B cell (primary cell): ENCODE measurements around the gene BCL2. TPM values are rescaled to one million over a fixed set of nuclear protein-coding genes. Genes with fewer than 3 reads are reported as not detected.
A peak's percentile ranks its signal among the peaks of the same experiment; 100 is the strongest.

Experiments
- ATAC-seq: fragments of 200-7000 bp; cut with Tn5 transposase; one replicate; pipeline ENCODE4 v1.10.0; 2021; ENCODE audit warnings: low read depth, mild to moderate bottlenecking, moderate number of reproducible peaks, moderate library complexity
- CTCF ChIA-PET: fragments of 350-600 bp; sonication (Branson Sonifier 250); formaldehyde crosslinking; loops from one replicate; lab custom pipeline; 2021; ENCODE audit warnings: antibody characterized with exemption, inconsistent platforms; lab: Charles Lee
- POLR2A ChIA-PET: fragments of 350-600 bp; sonication (Branson Sonifier 250); formaldehyde crosslinking; loops from one replicate; lab custom pipeline; 2021; ENCODE audit warnings: antibody characterized with exemption; lab: Charles Lee
- DNase-seq: peaks from one replicate; pipeline ENCODE4 v3.0.0; 2013
- H2AFZ ChIP-seq: 2 replicates; pipeline ENCODE4 v1.6.1; 2012; ENCODE audit warnings: mild to moderate bottlenecking, low read depth, low read length; ENCODE audit not compliant: insufficient read depth, poor library complexity, severe bottlenecking
- H3K27ac ChIP-seq, 2 donors: 1 replicate in 1 of 2; 2 replicates in 1 of 2; pipeline ENCODE4 v1.5.1; 2012 to 2013; ENCODE audit warnings: low read length in 2 of 2, mild to moderate bottlenecking in 2 of 2, moderate library complexity in 1 of 2
- H3K27me3 ChIP-seq, 4 experiments: fragments of 200-600 bp in 1 of 4; sonication (generic) in 1 of 4; replicated peaks in 1 of 4; 1 replicate in 2 of 4; 2 replicates in 2 of 4; pipeline versions ENCODE4 v1.6.1 to v1.7.0; 2013 to 2016; ENCODE audit warnings: low read length in 3 of 4, mild to moderate bottlenecking in 2 of 4, mixed read lengths in 1 of 4, moderate library complexity in 1 of 4; ENCODE audit not compliant: insufficient read depth in 4 of 4, control insufficient read depth in 3 of 4; ENCODE audit errors: control extremely low read depth in 1 of 4
- H3K36me3 ChIP-seq, 2 experiments: replicated peaks in 1 of 2; 1 replicate in 1 of 2; 2 replicates in 1 of 2; pipeline versions ENCODE4 v1.6.1 to v1.7.1; 2013; ENCODE audit warnings: low read length in 1 of 2; ENCODE audit not compliant: insufficient read depth in 2 of 2, control insufficient read depth in 1 of 2; ENCODE audit errors: control extremely low read depth in 1 of 2, extremely low read depth in 1 of 2
- H3K4me1 ChIP-seq, 2 donors: fragments of 200-600 bp in 1 of 2; sonication (generic) in 1 of 2; 1 replicate in 1 of 2; 2 replicates in 1 of 2; pipeline versions ENCODE4 v1.5.1 to v1.6.1; 2013 to 2017; ENCODE audit warnings: low read length in 2 of 2; ENCODE audit not compliant: control insufficient read depth in 2 of 2, insufficient read depth in 2 of 2
- H3K4me2 ChIP-seq: replicated peaks from 2 replicates; pipeline ENCODE3; 2012; ENCODE audit warnings: mild to moderate bottlenecking, low read depth, low read length; ENCODE audit not compliant: poor library complexity, severe bottlenecking
- H3K4me3 ChIP-seq, 5 experiments: fragments of 200-600 bp in 1 of 5; sonication (generic) in 1 of 5; 1 replicate in 3 of 5; 2 replicates in 2 of 5; pipeline versions ENCODE4 v1.5.1 to v1.7.0; 2011 to 2016; ENCODE audit warnings: low read length in 4 of 5, mild to moderate bottlenecking in 4 of 5, low read depth in 2 of 5, control low read depth in 1 of 5, moderate library complexity in 1 of 5; ENCODE audit not compliant: insufficient read depth in 1 of 5; ENCODE audit errors: control extremely low read depth in 1 of 5, extremely low read depth in 1 of 5
- H3K79me2 ChIP-seq: fragments of 200-600 bp; sonication (generic); one replicate; pipeline ENCODE4 v1.6.0; 2016; ENCODE audit warnings: low read length; ENCODE audit not compliant: control insufficient read depth, insufficient read depth
- H3K9ac ChIP-seq: fragments of 200-600 bp; sonication (generic); 2 replicates; pipeline ENCODE4 v1.6.1; 2017; ENCODE audit warnings: mild to moderate bottlenecking, low read length, moderate library complexity
- H3K9me3 ChIP-seq, 3 donors: one replicate each; pipeline versions ENCODE4 v1.6.1 to v1.7.1; 2013; ENCODE audit warnings: low read length in 2 of 3; ENCODE audit not compliant: control insufficient read depth in 2 of 3, insufficient read depth in 1 of 3; ENCODE audit errors: control extremely low read depth in 1 of 3
- H4K20me1 ChIP-seq: 2 replicates; pipeline ENCODE4 v1.6.0; 2012; ENCODE audit warnings: mild to moderate bottlenecking, low read length; ENCODE audit not compliant: insufficient read depth, control insufficient read depth, poor library complexity, severe bottlenecking
- H3K27ac Mint-ChIP-seq: one replicate; pipeline ENCODE4 v1.8.0; 2021; ENCODE audit warnings: mixed read lengths
- H3K27me3 Mint-ChIP-seq: one replicate; pipeline ENCODE4 v1.8.0; 2021; ENCODE audit warnings: mixed read lengths
- H3K4me1 Mint-ChIP-seq: one replicate; pipeline ENCODE4 v1.8.0; 2021; ENCODE audit warnings: mixed read lengths
- H3K4me3 Mint-ChIP-seq: one replicate; pipeline ENCODE4 v1.8.0; 2021; ENCODE audit warnings: mixed read lengths
- H3K9me3 Mint-ChIP-seq: one replicate; pipeline ENCODE4 v1.8.0; 2022; ENCODE audit warnings: mixed read lengths; ENCODE audit not compliant: insufficient read depth
- EZH2 ChIP-seq: IDR thresholded peaks from 2 replicates; pipeline ENCODE4 v1.6.1; 2012; ENCODE audit warnings: borderline replicate concordance, low read depth, mild to moderate bottlenecking, moderate library complexity, low read length; ENCODE audit not compliant: insufficient read depth, poor library complexity, severe bottlenecking
- WGBS: methylation state at CpG from one replicate; pipeline ENCODE4 v1.1.5; 2013; ENCODE audit warnings: missing lambda C conversion rate; ENCODE audit not compliant: insufficient coverage; 5-methylcytosine and 5-hydroxymethylcytosine counted together
- intact Hi-C: fragments of 100-400 bp; cut with micrococcal nuclease; formaldehyde crosslinking; loops from one replicate; pipeline ENCODE4 v1.10.0; 2022
- polyA plus RNA-seq: library from polyadenylated mRNA; depleted of rRNA; stranded (reverse); fragments of >200 nt; gene quantifications from 2 replicates; pipeline ENCODE4 v1.2.3, GENCODE V29; 2012
- total RNA-seq, 2 donors: library from RNA; stranded (reverse); fragments of 120-200 nt in 1 of 2; gene quantifications; 1 replicate in 1 of 2; 2 replicates in 1 of 2; pipeline versions ENCODE4 v1.2.3 to v1.2.4, GENCODE V29; 2013 to 2022
- TF ChIP-seq, protein P1 (sequence below): fragments of 200-600 bp; IDR thresholded peaks from one replicate; pipeline ENCODE4 v1.8.0; 2022; ENCODE audit warnings: antibody characterized with exemption, mild to moderate bottlenecking

Gene BCL2
- total and polyA plus RNA-seq, 2 donors (not counting 1 experiment from before 2014, with no cell fraction given): 27.6 to 144 TPM

DNA sequence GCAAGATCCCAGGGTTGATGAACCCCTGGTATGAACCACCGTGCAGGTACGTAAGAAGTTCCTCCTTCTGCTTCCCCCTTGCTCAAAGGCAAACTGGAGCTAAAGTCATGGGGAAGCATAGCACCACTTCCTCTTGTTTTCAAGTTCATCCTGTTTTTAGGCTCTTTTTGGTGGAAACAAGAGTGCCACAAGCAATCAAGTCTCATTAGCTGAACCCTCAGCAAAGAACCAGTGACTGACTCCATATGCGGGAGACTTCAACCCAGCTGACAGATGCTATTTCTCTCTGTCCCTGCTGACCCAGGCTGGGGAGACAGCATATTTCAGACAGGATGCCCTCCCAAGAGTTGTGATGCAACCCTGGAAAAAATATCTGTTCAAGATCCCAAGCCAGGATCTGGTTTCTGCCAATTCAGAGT is 47.7 kb downstream of the BCL2 start:
- Histone ChIP-seq H3K27ac (peak overlapping the region; percentile 44 to 61), H3K9me3 (no peaks in the 10 kb centered on the region), H4K20me1 (peaks cover 37% of the 10 kb centered on the region), H3K36me3 (peaks cover 0 to 12% of the 10 kb centered on the region in 2 experiments), H3K79me2 (peaks cover 93% of the 10 kb centered on the region), H2AFZ (peak overlapping the region; percentile 2), H3K9ac (peak overlapping the region; percentile 14), H3K4me1 (peaks cover 46 to 50% of the 10 kb centered on the region in 2 donors), H3K4me3 (peak overlapping the region in 1 of 5 experiments; percentile 4), H3K27me3 (no peaks in the 10 kb centered on the region), H3K4me2 (peak overlapping the region; percentile 56)
- H3K27ac Mint-ChIP-seq: peak overlapping the region; percentile 79
- H3K4me1 Mint-ChIP-seq: peaks cover 72% of the 10 kb centered on the region
- POLR2A ChIA-PET: interaction anchor here (1.0 kb wide), 1 partner anchor 129 kb away, joined by 3 read pairs; no protein-coding TSS in a partner anchor
- CTCF ChIA-PET: interaction anchor here (0.9 to 2.2 kb wide), 4 partner anchors 10 to 51 kb away, joined by 4 to 11 read pairs (median 5); no protein-coding TSS in a partner anchor
- intact Hi-C loops: loop anchor here (2.0 to 5.0 kb wide), 3 partner anchors 21 to 45 kb away; partner anchors contain the start of gene BCL2
- ATAC-seq (peak; percentile 49), DNase-seq (peak; percentile 52)
- H3K9me3 Mint-ChIP-seq: no peaks in the 10 kb centered on the region
- 27% methylated on average over 3 of the region's 3 CpGs for WGBS
- peak overlapping the region; percentile 45 for H3K4me3 Mint-ChIP-seq
- H3K27me3 Mint-ChIP-seq: no peaks in the 10 kb centered on the region
- TF ChIP-seq, protein P1, sequence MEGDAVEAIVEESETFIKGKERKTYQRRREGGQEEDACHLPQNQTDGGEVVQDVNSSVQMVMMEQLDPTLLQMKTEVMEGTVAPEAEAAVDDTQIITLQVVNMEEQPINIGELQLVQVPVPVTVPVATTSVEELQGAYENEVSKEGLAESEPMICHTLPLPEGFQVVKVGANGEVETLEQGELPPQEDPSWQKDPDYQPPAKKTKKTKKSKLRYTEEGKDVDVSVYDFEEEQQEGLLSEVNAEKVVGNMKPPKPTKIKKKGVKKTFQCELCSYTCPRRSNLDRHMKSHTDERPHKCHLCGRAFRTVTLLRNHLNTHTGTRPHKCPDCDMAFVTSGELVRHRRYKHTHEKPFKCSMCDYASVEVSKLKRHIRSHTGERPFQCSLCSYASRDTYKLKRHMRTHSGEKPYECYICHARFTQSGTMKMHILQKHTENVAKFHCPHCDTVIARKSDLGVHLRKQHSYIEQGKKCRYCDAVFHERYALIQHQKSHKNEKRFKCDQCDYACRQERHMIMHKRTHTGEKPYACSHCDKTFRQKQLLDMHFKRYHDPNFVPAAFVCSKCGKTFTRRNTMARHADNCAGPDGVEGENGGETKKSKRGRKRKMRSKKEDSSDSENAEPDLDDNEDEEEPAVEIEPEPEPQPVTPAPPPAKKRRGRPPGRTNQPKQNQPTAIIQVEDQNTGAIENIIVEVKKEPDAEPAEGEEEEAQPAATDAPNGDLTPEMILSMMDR: no peak
- no peak for TF ChIP-seq EZH2

DNA sequence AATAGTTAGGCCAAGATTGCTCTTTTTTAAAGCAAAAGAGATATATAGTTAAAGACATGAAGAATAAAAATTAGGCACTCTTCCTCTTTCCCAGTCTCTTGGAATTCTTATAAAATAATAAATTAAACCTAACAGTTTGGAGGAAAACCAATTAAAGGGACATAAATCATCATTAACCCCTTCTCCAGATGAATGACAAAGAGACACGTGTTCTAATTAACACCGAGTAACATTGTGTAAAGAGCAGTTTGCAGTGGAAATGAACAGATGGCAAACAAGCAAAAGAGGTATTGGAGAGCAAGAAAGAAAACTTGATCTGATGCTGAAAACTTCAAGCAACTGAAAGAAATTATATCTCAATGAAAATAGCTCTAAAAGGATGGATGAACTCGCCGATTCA is 48.4 kb downstream of the BCL2 start:
- H3K79me2 ChIP-seq: peaks cover 92% of the 10 kb centered on the region
- no peaks in the 10 kb centered on the region for H3K9me3 ChIP-seq
- peaks cover 0 to 12% of the 10 kb centered on the region in 2 experiments for H3K36me3 ChIP-seq
- 100% methylated on average over 2 of the region's 4 CpGs for WGBS
- no peak overlapping the region for H2AFZ ChIP-seq
- H3K27ac ChIP-seq: peak overlapping the region in 1 of 2 donors; percentile 61
- no peak overlapping the region for H3K4me3 ChIP-seq
- no peak for DNase-seq
- peak overlapping the region; percentile 79 for H3K27ac Mint-ChIP-seq
- intact Hi-C loops: loop anchor here (5.0 kb wide), 2 partner anchors 39 to 46 kb away; partner anchors contain the start of gene BCL2
- POLR2A ChIA-PET: interaction anchor here (0.7 to 1.0 kb wide), 3 partner anchors 10 to 128 kb away, joined by 3 read pairs; no protein-coding TSS in a partner anchor
- H3K4me2 ChIP-seq: peak overlapping the region; percentile 56
- ATAC-seq: no peak
- H3K27me3 Mint-ChIP-seq: no peaks in the 10 kb centered on the region
- CTCF ChIA-PET: interaction anchor here (0.9 to 2.2 kb wide), 4 partner anchors 11 to 120 kb away, joined by 3 to 11 read pairs (median 4); no protein-coding TSS in a partner anchor
- H3K4me1 Mint-ChIP-seq: peaks cover 68% of the 10 kb centered on the region
- no peak overlapping the region for H3K4me3 Mint-ChIP-seq
- H3K9me3 Mint-ChIP-seq: no peaks in the 10 kb centered on the region
- H3K4me1 ChIP-seq: peaks cover 48 to 53% of the 10 kb centered on the region in 2 donors
- peak overlapping the region; percentile 14 for H3K9ac ChIP-seq
- peaks cover 38% of the 10 kb centered on the region for H4K20me1 ChIP-seq
- TF ChIP-seq EZH2: no peak
- TF ChIP-seq, protein P1: no peak
- no peaks in the 10 kb centered on the region for H3K27me3 ChIP-seq
